Upper lobe of right lung (tissue), 1 donor: Measurements from ENCODE around the gene DMRTC1B. TPM values are rescaled to one million over a fixed set of nuclear protein-coding genes. Genes with fewer than 3 reads are reported as not detected.
A peak's percentile ranks its signal among the peaks of the same experiment; 100 is the strongest.
"Not testable (repeated sequence)": the region's sequence is repeated elsewhere in the genome, so short reads cannot be mapped to it uniquely, and the experiment has no call there.

Source experiments
- ATAC-seq: fragments of 200-7000 bp; cut with Tn5 transposase; one replicate; pipeline ENCODE4 v1.9.1; 2020; ENCODE audit warnings: mild to moderate bottlenecking, moderate library complexity
- DNase-seq: peaks from one replicate; pipeline ENCODE4 v3.0.0-alpha.2; 2020
- H3K27ac ChIP-seq: fragments of 200-600 bp; one replicate; pipeline ENCODE4 v1.8.0; 2022
- H3K27me3 ChIP-seq: fragments of 200-600 bp; one replicate; pipeline ENCODE4 v1.8.0; 2022; ENCODE audit warnings: mild to moderate bottlenecking
- H3K36me3 ChIP-seq: fragments of 200-600 bp; one replicate; pipeline ENCODE4 v1.8.0; 2022
- H3K4me1 ChIP-seq: fragments of 200-600 bp; one replicate; pipeline ENCODE4 v1.8.0; 2022
- H3K4me3 ChIP-seq: fragments of 200-600 bp; one replicate; pipeline ENCODE4 v1.8.0; 2022; ENCODE audit warnings: mild to moderate bottlenecking
- H3K9me3 ChIP-seq: fragments of 200-600 bp; one replicate; pipeline ENCODE4 v1.8.0; 2022
- CTCF ChIP-seq: fragments of 200-600 bp; IDR thresholded peaks from one replicate; pipeline ENCODE4 v1.8.0; 2022; ENCODE audit warnings: antibody characterized with exemption
- intact Hi-C: fragments of 100-400 bp; cut with DNase I; formaldehyde crosslinking; loops from one replicate; pipeline ENCODE4 v1.11.0; 2022
- long read RNA-seq: library from polyadenylated mRNA; unstranded; transcript quantifications from one replicate; pipeline ENCODE4 v2.0.0, GENCODE V29; 2021
- total RNA-seq: library from RNA; stranded (reverse); fragmentation: NEBNext Ultra II Directional; extraction: Animal tissue kit (Norgen Biotek cat#: 25700); gene quantifications from one replicate; pipeline ENCODE4 v1.2.1, GENCODE V29; 2021
- donor health status: DM: no; HTN: yes; CAD: no; lungs with severe emphysema.

DMRTC1B gene, protein sequence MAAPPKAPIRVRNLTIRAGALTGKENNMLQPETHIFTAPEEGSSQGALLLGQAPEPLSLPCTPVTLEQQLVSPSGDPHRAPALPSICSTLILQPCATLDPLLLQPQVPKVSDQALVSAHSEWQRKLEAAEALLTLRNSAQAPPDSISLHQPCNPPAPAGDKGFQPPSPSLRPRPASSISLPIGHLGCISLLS
- total RNA-seq, result 0.29 TPM
- long read RNA-seq, result 0 reads

DNA sequence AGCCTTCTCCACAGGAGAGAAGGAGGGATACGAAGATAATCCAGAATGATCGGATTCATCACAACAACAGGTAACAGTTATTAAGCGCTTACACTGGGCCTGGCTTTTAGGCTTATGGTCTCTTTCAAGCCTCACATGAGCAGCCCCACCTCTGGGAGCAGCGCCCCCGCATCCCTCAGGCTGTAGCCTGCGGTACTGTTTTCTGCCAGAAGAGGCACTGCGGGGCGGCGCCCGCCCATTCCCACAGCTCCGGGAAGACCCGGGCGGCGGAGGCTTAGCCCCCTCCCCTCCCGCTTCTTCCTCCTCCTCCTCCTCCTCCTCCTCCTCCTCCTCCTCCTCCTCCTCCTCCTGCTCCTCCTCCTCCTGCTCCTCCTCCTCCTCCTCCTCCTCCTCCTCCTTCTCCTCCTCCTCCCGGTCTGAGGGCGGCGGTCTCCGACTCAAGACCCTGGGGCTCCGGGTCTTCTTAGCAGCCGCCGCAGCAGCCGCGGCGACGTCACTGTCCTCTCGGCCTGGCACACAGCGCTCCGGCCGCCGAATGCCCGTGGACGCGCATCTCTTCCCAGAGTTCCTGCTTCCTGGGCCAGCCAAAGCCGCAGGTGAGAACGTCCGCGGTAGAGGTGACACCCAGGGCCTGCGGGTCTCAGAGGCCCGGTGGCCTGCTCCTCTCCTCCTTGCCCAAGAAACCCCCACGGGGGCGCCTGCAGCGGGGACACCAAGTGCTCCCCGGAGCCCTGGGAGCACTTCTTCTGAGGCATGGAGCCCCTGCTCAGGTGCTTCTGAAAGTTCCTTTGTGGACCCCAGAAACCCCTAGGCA, at the start of gene DMRTC1B:
Gene DMRTC1B (plus strand): TSS at position 238 of the 814 bp plus-strand sequence. CDS start 68,246 bp downstream, outside the sequence.
- H3K27ac ChIP-seq, H3K27me3 ChIP-seq, H3K4me1 ChIP-seq, intact Hi-C loops, DNase-seq, H3K9me3 ChIP-seq, H3K4me3 ChIP-seq, H3K36me3 ChIP-seq: not testable (repeated sequence)
- ATAC-seq, result peak; percentile 94

- no peak for TF ChIP-seq CTCF
- no peak for ATAC-seq
- intact Hi-C loops, result no loop called here
Measured at GRCh38 chrX:72727846-72728245, 48.8 kb upstream of the DMRTC1B start.

GRCh38 chrX:72733636-72734035, 43.1 kb upstream of the DMRTC1B start:
- H3K27ac ChIP-seq, H3K4me1 ChIP-seq, H3K9me3 ChIP-seq, H3K36me3 ChIP-seq, DNase-seq, intact Hi-C loops, H3K27me3 ChIP-seq, H3K4me3 ChIP-seq, ATAC-seq: not testable (repeated sequence)

More at GRCh38 chrX:72727846-72728245, 48.8 kb upstream of the DMRTC1B start:
- H3K4me1 ChIP-seq, result no peaks in the 10 kb centered on the region
- no peaks in the 10 kb centered on the region for H3K36me3 ChIP-seq
- no peak for DNase-seq
- no peak overlapping the region for H3K4me3 ChIP-seq
- H3K27me3 ChIP-seq, result no peaks in the 10 kb centered on the region
- H3K27ac ChIP-seq, result no peak overlapping the region
- H3K9me3 ChIP-seq, result no peaks in the 10 kb centered on the region

DNA sequence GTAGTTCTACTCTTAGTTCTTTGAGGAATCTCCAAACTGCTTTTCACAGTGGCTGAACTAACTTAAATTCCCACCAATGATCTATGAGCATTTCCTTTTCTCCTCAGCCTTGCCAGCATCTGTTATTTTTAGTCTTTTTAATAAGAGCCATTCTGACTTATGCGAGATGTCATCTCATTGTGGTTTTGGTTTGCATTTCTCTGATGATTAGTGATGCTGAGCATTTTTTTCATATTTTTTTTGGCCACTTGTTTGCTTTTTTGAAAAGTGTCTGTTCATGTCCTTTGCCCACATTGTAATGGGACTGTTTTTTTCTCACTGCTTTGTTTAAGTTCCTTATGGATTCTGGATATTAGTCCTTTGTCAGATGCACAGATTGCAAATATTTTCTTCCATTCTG, 41.1 kb upstream of the DMRTC1B start:
- TF ChIP-seq CTCF, result no peak
- no peaks in the 10 kb centered on the region for H3K36me3 ChIP-seq
- H3K27ac ChIP-seq, result no peak overlapping the region
- ATAC-seq (no peak), DNase-seq (no peak)
- H3K4me1 ChIP-seq, result no peaks in the 10 kb centered on the region
- intact Hi-C loops, result no loop called here
- H3K27me3 ChIP-seq, result no peaks in the 10 kb centered on the region
- no peaks in the 10 kb centered on the region for H3K9me3 ChIP-seq
- H3K4me3 ChIP-seq, result no peak overlapping the region

GRCh38 chrX:72745546-72745945, 31.1 kb upstream of the DMRTC1B start:
- H3K36me3 ChIP-seq, DNase-seq, H3K9me3 ChIP-seq, ATAC-seq, H3K4me1 ChIP-seq, intact Hi-C loops, H3K4me3 ChIP-seq, H3K27me3 ChIP-seq, H3K27ac ChIP-seq: not testable (repeated sequence)

GRCh38 chrX:72748545-72748944, 28.1 kb upstream of the DMRTC1B start:
- H3K9me3 ChIP-seq, H3K4me3 ChIP-seq, H3K27me3 ChIP-seq, DNase-seq, H3K36me3 ChIP-seq, intact Hi-C loops, H3K4me1 ChIP-seq, H3K27ac ChIP-seq, ATAC-seq: not testable (repeated sequence)

- H3K36me3 ChIP-seq, DNase-seq, H3K27ac ChIP-seq, ATAC-seq, intact Hi-C loops, H3K4me3 ChIP-seq, H3K4me1 ChIP-seq, H3K9me3 ChIP-seq, H3K27me3 ChIP-seq: not testable (repeated sequence)
Measured at GRCh38 chrX:72760454-72760853, 16.2 kb upstream of the DMRTC1B start.

DNA sequence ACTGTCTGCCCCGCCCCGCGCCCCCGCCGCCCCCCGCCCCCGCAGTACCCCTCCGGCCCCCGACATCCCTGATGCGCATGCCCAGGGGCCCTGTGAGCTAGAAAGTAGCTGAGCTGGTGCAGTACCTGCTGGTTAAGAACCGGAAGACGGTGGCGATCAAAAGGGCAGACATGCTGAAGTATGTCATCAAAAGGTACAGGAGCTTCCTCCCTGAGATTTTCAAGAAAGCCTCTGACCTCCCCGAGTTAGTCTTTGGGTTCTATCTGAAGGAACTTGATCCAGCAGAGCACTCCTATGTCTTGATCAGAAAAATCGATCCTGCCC, 739 bp downstream of the DMRTC1B start:
- H3K27me3 ChIP-seq, H3K4me1 ChIP-seq, DNase-seq, H3K4me3 ChIP-seq, H3K27ac ChIP-seq, H3K9me3 ChIP-seq, H3K36me3 ChIP-seq, intact Hi-C loops: not testable (repeated sequence)
- ATAC-seq, result peak; percentile 59

- DNase-seq, H3K4me3 ChIP-seq, H3K4me1 ChIP-seq, H3K9me3 ChIP-seq, intact Hi-C loops, H3K27ac ChIP-seq, H3K36me3 ChIP-seq, H3K27me3 ChIP-seq: not testable (repeated sequence)
- peak; percentile 30 for ATAC-seq
Measured at GRCh38 chrX:72778146-72778545, 1.5 kb downstream of the DMRTC1B start.

DNA sequence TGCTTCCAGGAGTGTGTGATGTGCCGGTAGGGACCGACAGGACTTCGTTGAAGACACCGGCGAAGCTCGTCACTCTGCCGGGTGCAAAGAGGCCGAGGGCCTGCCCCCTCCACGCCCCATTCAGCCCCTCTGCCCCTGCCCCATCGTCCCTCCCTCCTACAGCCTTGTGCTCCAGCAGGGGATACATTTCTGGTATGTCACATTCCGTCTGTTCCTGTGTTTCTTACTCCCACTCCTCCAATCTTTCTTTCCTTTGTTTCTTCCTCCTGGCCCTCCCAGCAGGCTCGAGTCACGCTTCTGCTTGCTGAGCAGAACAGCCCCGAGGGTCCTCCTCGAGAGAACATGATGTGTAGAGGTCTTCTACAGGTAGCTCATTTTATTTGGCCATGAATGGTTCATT, 5.9 kb downstream of the DMRTC1B start, which contains the start of gene FAM236B:
Gene FAM236B (minus strand): TSS at position 101 of the 400 bp plus-strand sequence. CDS start 100 bp downstream, at position 1.
- H3K9me3 ChIP-seq, H3K4me3 ChIP-seq, H3K36me3 ChIP-seq, intact Hi-C loops, ATAC-seq, DNase-seq, H3K27me3 ChIP-seq, H3K27ac ChIP-seq, H3K4me1 ChIP-seq: not testable (repeated sequence)

DNA sequence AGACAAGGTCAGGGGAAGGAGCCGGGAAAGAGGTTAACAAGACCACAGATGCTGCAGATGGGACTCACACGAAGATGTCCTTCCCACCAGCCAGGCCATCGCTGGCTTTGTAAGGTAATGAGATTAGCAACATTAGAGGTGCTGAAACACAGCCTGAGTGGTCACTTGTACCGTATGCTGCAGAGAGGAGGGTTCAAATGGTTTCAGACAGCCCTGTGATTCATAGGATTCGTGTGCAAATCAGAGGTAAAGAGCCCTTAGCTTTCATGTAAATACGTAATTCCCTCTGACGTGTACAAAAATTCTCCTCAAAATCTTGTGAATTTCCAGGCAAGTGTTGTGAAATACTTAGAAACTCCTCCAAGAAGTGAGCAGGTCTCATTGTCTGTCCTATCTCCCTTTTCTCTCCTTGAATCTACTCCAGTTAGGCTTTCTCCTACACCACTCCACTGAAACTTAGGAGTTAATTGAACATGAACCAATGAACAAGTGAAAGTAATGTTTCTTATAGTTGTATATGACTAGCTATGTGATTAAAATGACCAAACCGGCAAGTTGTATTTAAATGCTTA, 6.8 kb downstream of the DMRTC1B start:
- H3K9me3 ChIP-seq, H3K4me3 ChIP-seq, H3K27ac ChIP-seq, H3K36me3 ChIP-seq, H3K27me3 ChIP-seq, intact Hi-C loops, DNase-seq, H3K4me1 ChIP-seq: not testable (repeated sequence)
- ATAC-seq, result peak; percentile 52

GRCh38 chrX:72783964-72784363, 7.3 kb downstream of the DMRTC1B start:
- H3K27me3 ChIP-seq, DNase-seq, H3K9me3 ChIP-seq, H3K36me3 ChIP-seq, H3K4me3 ChIP-seq, intact Hi-C loops, H3K27ac ChIP-seq, H3K4me1 ChIP-seq: not testable (repeated sequence)
- peak; percentile 58 for ATAC-seq
